Transverse colon (tissue), 4 donors: ENCODE measurements around the gene VWA8.

Source experiments
- CTCF ChIP-seq, 5 experiments: fragments of 200-600 bp in 3 of 5; fragments of 450-650 bp in 2 of 5; sonication (generic) in 3 of 5; IDR thresholded peaks; 1 replicate in 2 of 5; 2 replicates in 3 of 5; pipeline ENCODE4 v1.5.1; 2016 to 2017; ENCODE audit warnings: antibody characterized with exemption in 5 of 5, inconsistent platforms in 3 of 5, mild to moderate bottlenecking in 2 of 5, moderate library complexity in 1 of 5
- POLR2A ChIP-seq: fragments of 450-650 bp; IDR thresholded peaks from one replicate; pipeline ENCODE4 v1.6.1; 2016; ENCODE audit warnings: antibody characterized with exemption, mild to moderate bottlenecking, moderate library complexity
- POLR2AphosphoS5 ChIP-seq, 3 donors: sonication (generic); formaldehyde crosslinking; IDR thresholded peaks; one replicate each; pipeline ENCODE4 v1.6.1; 2016; ENCODE audit warnings: antibody characterized with exemption in 3 of 3

GRCh38 chr13:41944635-41945397 is 16.1 kb downstream of the VWA8 start:
- TF ChIP-seq CTCF (IDR thresholded peaks at IDR 0.05) (no peak), POLR2A (no peak), POLR2AphosphoS5 (IDR thresholded peaks at IDR 0.05) (no peak)
